ENCODE data around the gene PGC.
A peak's percentile ranks its signal among the peaks of the same experiment; 100 is the strongest.

Gene PGC

GRCh38 chr6:41748102-41748477 lies 893 bp upstream of the PGC start:
- no peaks in the 10 kb centered on the region for H3K9me3 Mint-ChIP-seq
- CTCF ChIA-PET, result no interaction called here
- peaks cover 23% of the 10 kb centered on the region for H3K27me3 Mint-ChIP-seq
- no peak overlapping the region for H3K4me3 Mint-ChIP-seq
- no peaks in the 10 kb centered on the region for H3K4me1 Mint-ChIP-seq
- H3K36me3 Mint-ChIP-seq, result no peaks in the 10 kb centered on the region
- no peak overlapping the region for H3K27ac Mint-ChIP-seq
- no peak for DNase-seq

- H3K27me3 Mint-ChIP-seq, result peaks cover 26% of the 10 kb centered on the region
- no peaks in the 10 kb centered on the region for H3K9me3 Mint-ChIP-seq
- no peaks in the 10 kb centered on the region for H3K36me3 Mint-ChIP-seq
- H3K4me3 Mint-ChIP-seq, result no peak overlapping the region
- CTCF ChIA-PET, result interaction anchor here (0.7 kb wide), 1 partner anchor 46 kb away, joined by 3 read pairs; no protein-coding TSS in a partner anchor
- no peak for DNase-seq
- H3K4me1 Mint-ChIP-seq, result no peaks in the 10 kb centered on the region
- no peak overlapping the region for H3K27ac Mint-ChIP-seq
Observed at GRCh38 chr6:41746107-41746506, 1.1 kb downstream of the PGC start.

- no peak overlapping the region for H3K4me3 Mint-ChIP-seq
- CTCF ChIA-PET, result no interaction called here
- no peak for DNase-seq
- H3K9me3 Mint-ChIP-seq, result no peaks in the 10 kb centered on the region
- no peak overlapping the region for H3K27ac Mint-ChIP-seq
- H3K27me3 Mint-ChIP-seq, result peaks cover 28% of the 10 kb centered on the region
- no peaks in the 10 kb centered on the region for H3K36me3 Mint-ChIP-seq
- no peaks in the 10 kb centered on the region for H3K4me1 Mint-ChIP-seq
Observed at GRCh38 chr6:41744236-41744787, 2.9 kb downstream of the PGC start.

GRCh38 chr6:41743406-41744235 lies 3.6 kb downstream of the PGC start:
- CTCF ChIA-PET, result interaction anchor here (0.6 kb wide), 1 partner anchor 471 kb away, joined by 4 read pairs; no protein-coding TSS in a partner anchor
- H3K27ac Mint-ChIP-seq, result no peak overlapping the region
- no peak for DNase-seq
- no peaks in the 10 kb centered on the region for H3K9me3 Mint-ChIP-seq
- peaks cover 29% of the 10 kb centered on the region for H3K27me3 Mint-ChIP-seq
- H3K4me3 Mint-ChIP-seq, result no peak overlapping the region
- H3K36me3 Mint-ChIP-seq, result no peaks in the 10 kb centered on the region
- no peaks in the 10 kb centered on the region for H3K4me1 Mint-ChIP-seq

GRCh38 chr6:41741625-41742490 lies 5.3 kb downstream of the PGC start:
- Mint-ChIP-seq H3K4me1 (no peaks in the 10 kb centered on the region), H3K27ac (no peak overlapping the region), H3K36me3 (no peaks in the 10 kb centered on the region), H3K27me3 (peaks cover 29% of the 10 kb centered on the region), H3K4me3 (no peak overlapping the region), H3K9me3 (no peaks in the 10 kb centered on the region)
- no peak for DNase-seq
- CTCF ChIA-PET, result no interaction called here

GRCh38 chr6:41740366-41741162 lies 6.6 kb downstream of the PGC start:
- no peak for DNase-seq
- CTCF ChIA-PET, result no interaction called here
- Mint-ChIP-seq H3K4me3 (no peak overlapping the region), H3K36me3 (no peaks in the 10 kb centered on the region), H3K4me1 (peaks cover 7% of the 10 kb centered on the region), H3K27me3 (peaks cover 27% of the 10 kb centered on the region), H3K9me3 (no peaks in the 10 kb centered on the region), H3K27ac (no peak overlapping the region)

- no peak for DNase-seq
- H3K36me3 Mint-ChIP-seq, result no peaks in the 10 kb centered on the region
- H3K27me3 Mint-ChIP-seq, result peaks cover 25% of the 10 kb centered on the region
- H3K4me3 Mint-ChIP-seq, result no peak overlapping the region
- CTCF ChIA-PET, result no interaction called here
- no peak overlapping the region for H3K27ac Mint-ChIP-seq
- no peaks in the 10 kb centered on the region for H3K9me3 Mint-ChIP-seq
- H3K4me1 Mint-ChIP-seq, result peaks cover 7% of the 10 kb centered on the region
Observed at GRCh38 chr6:41739041-41739440, 8.2 kb downstream of the PGC start.

- Mint-ChIP-seq H3K4me1 (peaks cover 21% of the 10 kb centered on the region), H3K4me3 (no peak overlapping the region), H3K27ac (no peak overlapping the region), H3K27me3 (peaks cover 18% of the 10 kb centered on the region), H3K9me3 (no peaks in the 10 kb centered on the region), H3K36me3 (no peaks in the 10 kb centered on the region)
- CTCF ChIA-PET, result interaction anchor here (1.8 kb wide), 1 partner anchor 39 kb away, joined by 4 read pairs; no protein-coding TSS in a partner anchor
- DNase-seq, result no peak
Observed at GRCh38 chr6:41737591-41738130, 9.5 kb downstream of the PGC start.

- CTCF ChIA-PET, result interaction anchor here (1.8 kb wide), 1 partner anchor 40 kb away, joined by 4 read pairs; no protein-coding TSS in a partner anchor
- Mint-ChIP-seq H3K27ac (no peak overlapping the region), H3K4me1 (peaks cover 25% of the 10 kb centered on the region), H3K27me3 (peaks cover 18% of the 10 kb centered on the region), H3K36me3 (no peaks in the 10 kb centered on the region), H3K4me3 (no peak overlapping the region), H3K9me3 (no peaks in the 10 kb centered on the region)
- no peak for DNase-seq
Observed at GRCh38 chr6:41736800-41737555, 10.2 kb downstream of the PGC start.

- H3K36me3 Mint-ChIP-seq, result no peaks in the 10 kb centered on the region
- no peak for DNase-seq
- peaks cover 18% of the 10 kb centered on the region for H3K27me3 Mint-ChIP-seq
- peak overlapping the region; percentile 43 for H3K4me3 Mint-ChIP-seq
- peaks cover 29% of the 10 kb centered on the region for H3K4me1 Mint-ChIP-seq
- no peaks in the 10 kb centered on the region for H3K9me3 Mint-ChIP-seq
- CTCF ChIA-PET, result interaction anchor here (1.7 to 3.6 kb wide), 2 partner anchors 31 to 52 kb away, joined by 4 to 30 read pairs; partner anchors contain the start of gene TOMM6
- no peak overlapping the region for H3K27ac Mint-ChIP-seq
Observed at GRCh38 chr6:41736186-41736733, 10.9 kb downstream of the PGC start.

GRCh38 chr6:41735427-41736185 lies 11.6 kb downstream of the PGC start, which contains the start of gene TFEB:
Gene TFEB (minus strand): TSS chr6:41735608. CDS start chr6:41691213, 44,395 bp downstream.
- H3K4me3 Mint-ChIP-seq, result peak within 1 kb of the TSS; percentile 83
- H3K9me3 Mint-ChIP-seq, result no peaks in the 10 kb centered on the region
- H3K27ac Mint-ChIP-seq, result peak within 1 kb of the TSS; percentile 86
- no peaks in the 10 kb centered on the region for H3K36me3 Mint-ChIP-seq
- peaks cover 35% of the 10 kb centered on the region for H3K4me1 Mint-ChIP-seq
- CTCF ChIA-PET, result interaction anchor here (1.7 to 3.6 kb wide), 2 partner anchors 30 to 52 kb away, joined by 4 to 30 read pairs; partner anchors contain the start of gene TOMM6
- peaks cover 18% of the 10 kb centered on the region for H3K27me3 Mint-ChIP-seq
- peak; percentile 96 for DNase-seq
